ENCODE measurements around the gene TBX15. TPM values are rescaled to one million over a fixed set of nuclear protein-coding genes. Genes with fewer than 3 reads are reported as not detected.
A peak's percentile ranks its signal among the peaks of the same experiment; 100 is the strongest.

TBX15 gene
- total RNA-seq, 4 donors from 2014 or later, result 0.45 to 1.6 (median 0.56) TPM

DNA sequence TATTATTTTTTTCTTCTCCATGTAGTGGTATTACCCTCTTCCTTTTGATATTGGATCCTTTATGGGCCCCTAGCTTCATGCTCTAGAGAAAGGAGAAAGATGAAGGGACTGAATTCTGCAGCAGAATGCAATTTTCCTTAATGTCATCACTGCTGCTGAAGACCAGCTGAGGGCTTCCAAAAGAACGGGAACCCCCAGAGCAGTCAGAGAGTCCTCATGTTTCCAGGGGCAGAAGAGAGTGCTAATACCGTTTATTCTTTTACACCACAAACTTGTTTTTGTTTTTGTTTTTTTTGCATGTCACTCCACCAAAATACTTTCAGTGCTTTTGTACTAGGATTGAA lies 21.1 kb upstream of the TBX15 start:
- 9 to 31% methylated on average over 2 of the region's 2 CpGs for WGBS, 2 donors (ENCODE audit: low coverage in 1 of 2)
- Histone ChIP-seq H3K4me3 (no peak overlapping the region), H3K27ac (no peak overlapping the region)

DNA sequence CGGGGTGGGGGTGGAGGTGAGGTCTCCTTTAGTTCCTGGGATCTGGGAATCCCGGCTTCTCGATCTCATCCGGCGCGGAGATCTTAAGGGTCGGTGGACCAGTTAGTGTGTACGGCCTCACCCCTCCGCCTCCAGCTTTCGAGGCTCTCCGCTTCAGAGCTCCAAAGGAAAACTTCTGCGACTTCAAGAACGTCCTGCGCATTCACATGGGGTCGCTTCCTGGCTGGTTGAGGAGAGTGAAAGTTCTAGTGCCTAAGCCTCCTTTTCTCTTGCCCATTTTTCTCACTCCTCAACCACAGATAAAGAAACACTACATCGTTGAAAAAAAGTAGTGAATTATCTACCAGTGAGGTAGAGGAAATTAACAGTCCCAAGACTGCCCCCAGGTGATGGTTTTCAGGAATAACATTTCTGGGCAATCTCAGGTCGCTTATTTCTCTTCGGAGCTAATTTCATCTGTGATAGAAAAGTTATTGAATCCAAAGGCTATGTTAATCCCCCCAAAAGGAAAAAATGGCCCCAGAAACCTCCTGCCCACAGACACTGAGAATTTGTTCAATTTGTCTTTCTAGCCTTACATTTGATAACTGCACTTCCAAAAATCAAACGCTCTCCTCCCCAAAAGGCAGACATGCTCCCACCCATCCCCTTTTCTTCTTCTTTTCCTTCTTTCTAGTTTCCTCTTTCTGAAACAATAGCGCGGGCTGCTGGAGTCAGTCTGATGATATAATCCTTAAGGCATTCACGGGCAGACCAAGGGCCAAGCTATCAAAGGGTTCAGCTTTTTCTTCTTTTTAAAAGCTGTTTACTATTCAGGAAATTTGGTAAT lies 20.6 kb upstream of the TBX15 start:
- TF ChIP-seq CTCF (IDR thresholded peaks at IDR 0.05), result peak in 3 of 4 experiments; percentile 67 to 74 (median 70)
- TF ChIP-seq POLR2A (IDR thresholded peaks at IDR 0.05), result no peak

More for the DNA sequence above, 21.1 kb upstream of the TBX15 start:
- no peak for ATAC-seq
- no peaks in the 10 kb centered on the region for H3K9me3 ChIP-seq
- TF ChIP-seq CTCF (IDR thresholded peaks at IDR 0.05), result no peak
- no peak for TF ChIP-seq POLR2AphosphoS5 (IDR thresholded peaks at IDR 0.05)
- TF ChIP-seq POLR2A (IDR thresholded peaks at IDR 0.05), result no peak
- TF ChIP-seq EP300 (IDR thresholded peaks at IDR 0.05), result no peak
- peaks cover 0 to 34% (median 12%) of the 10 kb centered on the region in 3 donors for H3K4me1 ChIP-seq
- H3K36me3 ChIP-seq, result no peaks in the 10 kb centered on the region
- peaks cover 51% of the 10 kb centered on the region for H3K27me3 ChIP-seq

GRCh38 chr1:119007670-119008482 lies 19.7 kb upstream of the TBX15 start:
- Histone ChIP-seq H3K27ac (no peak overlapping the region), H3K4me3 (peak overlapping the region in 1 of 2 donors; percentile 41), H3K36me3 (no peaks in the 10 kb centered on the region), H3K27me3 (peaks cover 65% of the 10 kb centered on the region), H3K4me1 (peaks cover 0 to 34% (median 12%) of the 10 kb centered on the region in 3 donors), H3K9me3 (no peaks in the 10 kb centered on the region)
- 0 to 20% methylated on average over 2 to 4 of the region's 61 CpGs for WGBS, 2 donors (ENCODE audit: low coverage in 1 of 2)
- TF ChIP-seq EP300 (IDR thresholded peaks at IDR 0.05) (no peak), POLR2A (IDR thresholded peaks at IDR 0.05) (no peak)
- peak; percentile 34 for ATAC-seq

More for the DNA sequence above, 20.6 kb upstream of the TBX15 start:
- WGBS, 2 donors (ENCODE audit: low coverage in 1 of 2), result 6 to 8% methylated on average over 7 to 11 of the region's 22 CpGs
- Histone ChIP-seq H3K9me3 (no peaks in the 10 kb centered on the region), H3K4me1 (peaks cover 0 to 34% (median 12%) of the 10 kb centered on the region in 3 donors), H3K27ac (no peak overlapping the region), H3K36me3 (no peaks in the 10 kb centered on the region), H3K27me3 (peaks cover 57% of the 10 kb centered on the region), H3K4me3 (peak overlapping the region in 1 of 2 donors; percentile 41)
- peak; percentile 53 for ATAC-seq

DNA sequence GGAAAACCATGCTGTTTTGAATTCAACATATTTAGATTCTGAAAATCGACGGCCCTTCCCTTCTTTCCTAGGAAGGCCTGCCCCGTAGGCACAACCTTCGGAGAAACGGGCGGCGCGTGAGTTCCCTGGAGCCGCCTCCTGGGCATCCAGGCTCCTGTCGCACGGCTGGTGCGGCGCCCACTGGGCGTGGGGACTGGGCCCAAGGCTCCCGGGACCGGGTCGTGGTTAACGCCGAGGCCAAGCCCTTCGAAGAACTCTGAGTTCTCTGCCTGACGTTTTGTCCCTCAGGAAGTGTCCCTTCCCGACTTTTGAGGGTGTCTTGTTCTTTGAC lies 19.2 kb upstream of the TBX15 start:
- ATAC-seq, result no peak

More for the DNA sequence above, 19.2 kb upstream of the TBX15 start:
- TF ChIP-seq CTCF (IDR thresholded peaks at IDR 0.05) (no peak), EP300 (IDR thresholded peaks at IDR 0.05) (no peak), POLR2AphosphoS5 (IDR thresholded peaks at IDR 0.05) (no peak), POLR2A (IDR thresholded peaks at IDR 0.05) (no peak)
- WGBS, 2 donors (ENCODE audit: low coverage in 1 of 2), result 0% methylated on average over 2 of the region's 22 CpGs; no CpG with 5 or more reads in 1 of the 2 donors
- H3K4me1 ChIP-seq, result peaks cover 0 to 34% (median 13%) of the 10 kb centered on the region in 3 donors
- H3K36me3 ChIP-seq, result no peaks in the 10 kb centered on the region
- no peak overlapping the region for H3K4me3 ChIP-seq
- H3K27me3 ChIP-seq, result peaks cover 71% of the 10 kb centered on the region
- no peak overlapping the region for H3K27ac ChIP-seq
- no peaks in the 10 kb centered on the region for H3K9me3 ChIP-seq

Measured in gastroesophageal sphincter (tissue), 4 donors.